Measurements from ENCODE around the gene AOX1. TPM values are rescaled to one million over a fixed set of nuclear protein-coding genes. Genes with fewer than 3 reads are reported as not detected.
A peak's percentile ranks its signal among the peaks of the same experiment; 100 is the strongest.
"Not testable (repeated sequence)": the region's sequence is repeated elsewhere in the genome, so short reads cannot be mapped to it uniquely, and the experiment has no call there.

The AOX1 gene
- total and polyA plus RNA-seq, 9 donors, result 0.65 to 1.9 (median 1.2) TPM

GRCh38 chr2:200677171-200677570 lies 91.4 kb downstream of the AOX1 start:
- 100% methylated on average over 1 of the region's 2 CpGs for WGBS (ENCODE audit: insufficient coverage)
- DNase-seq, result no peak
- Histone ChIP-seq H3K36me3 (ENCODE audit: control insufficient read depth, insufficient read depth, low read length) (no peaks in the 10 kb centered on the region), H3K4me3 (ENCODE audit: low read length) (no peak overlapping the region), H3K27ac (ENCODE audit: low read length) (no peak overlapping the region), H3K27me3 (ENCODE audit: control insufficient read depth, insufficient read depth, low read length) (no peaks in the 10 kb centered on the region), H3K9me3 (replicated peaks; ENCODE audit: control insufficient read depth, low read depth, low read length) (no peaks in the 10 kb centered on the region), H3K4me1 (ENCODE audit: control insufficient read depth, insufficient read depth, low read length) (no peaks in the 10 kb centered on the region)

GRCh38 chr2:200677721-200678532 lies 92.1 kb downstream of the AOX1 start:
- DNase-seq, result peak; percentile 79
- Histone ChIP-seq H3K9me3 (replicated peaks; ENCODE audit: control insufficient read depth, low read depth, low read length) (no peaks in the 10 kb centered on the region), H3K4me1 (ENCODE audit: control insufficient read depth, insufficient read depth, low read length) (no peaks in the 10 kb centered on the region), H3K4me3 (ENCODE audit: low read length) (no peak overlapping the region), H3K36me3 (ENCODE audit: control insufficient read depth, insufficient read depth, low read length) (no peaks in the 10 kb centered on the region), H3K27ac (ENCODE audit: low read length) (no peak overlapping the region), H3K27me3 (ENCODE audit: control insufficient read depth, insufficient read depth, low read length) (no peaks in the 10 kb centered on the region)
- 64% methylated on average over 4 of the region's 11 CpGs for WGBS (ENCODE audit: insufficient coverage)

GRCh38 chr2:200679127-200679526 lies 93.3 kb downstream of the AOX1 start:
- H3K9me3 ChIP-seq (replicated peaks; ENCODE audit: control insufficient read depth, low read depth, low read length), result no peaks in the 10 kb centered on the region
- WGBS (ENCODE audit: insufficient coverage), result no CpG with 5 or more reads among the region's 5 CpGs
- no peaks in the 10 kb centered on the region for H3K27me3 ChIP-seq (ENCODE audit: control insufficient read depth, insufficient read depth, low read length)
- no peak overlapping the region for H3K4me3 ChIP-seq (ENCODE audit: low read length)
- no peaks in the 10 kb centered on the region for H3K4me1 ChIP-seq (ENCODE audit: control insufficient read depth, insufficient read depth, low read length)
- no peak for DNase-seq
- no peaks in the 10 kb centered on the region for H3K36me3 ChIP-seq (ENCODE audit: control insufficient read depth, insufficient read depth, low read length)
- H3K27ac ChIP-seq (ENCODE audit: low read length), result no peak overlapping the region

DNA sequence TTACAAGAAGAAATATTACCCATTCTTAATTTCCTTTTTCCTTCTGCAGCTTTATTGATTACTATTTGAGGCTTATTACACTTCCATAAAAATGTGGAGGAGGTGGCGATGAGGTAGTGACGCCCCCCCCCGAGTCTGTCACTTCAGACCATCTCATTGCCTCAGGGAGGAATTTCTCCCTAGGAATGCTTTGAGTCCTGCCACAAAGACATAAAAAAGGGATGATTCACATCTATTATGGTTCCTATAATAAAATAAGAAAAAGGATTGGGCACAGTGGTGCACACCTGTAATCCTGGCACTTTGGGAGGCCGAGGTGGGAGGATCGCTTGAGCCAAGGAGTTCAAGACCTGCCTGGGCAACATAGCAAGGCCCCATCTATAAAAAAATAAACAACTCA lies 93.7 kb downstream of the AOX1 start:
- WGBS (ENCODE audit: insufficient coverage), result no CpG with 5 or more reads among the region's 5 CpGs
- no peaks in the 10 kb centered on the region for H3K27me3 ChIP-seq (ENCODE audit: control insufficient read depth, insufficient read depth, low read length)
- H3K27ac ChIP-seq (ENCODE audit: low read length), result no peak overlapping the region
- H3K4me3 ChIP-seq (ENCODE audit: low read length), result no peak overlapping the region
- no peaks in the 10 kb centered on the region for H3K9me3 ChIP-seq (replicated peaks; ENCODE audit: control insufficient read depth, low read depth, low read length)
- no peaks in the 10 kb centered on the region for H3K4me1 ChIP-seq (ENCODE audit: control insufficient read depth, insufficient read depth, low read length)
- no peak for DNase-seq
- H3K36me3 ChIP-seq (ENCODE audit: control insufficient read depth, insufficient read depth, low read length), result no peaks in the 10 kb centered on the region

DNA sequence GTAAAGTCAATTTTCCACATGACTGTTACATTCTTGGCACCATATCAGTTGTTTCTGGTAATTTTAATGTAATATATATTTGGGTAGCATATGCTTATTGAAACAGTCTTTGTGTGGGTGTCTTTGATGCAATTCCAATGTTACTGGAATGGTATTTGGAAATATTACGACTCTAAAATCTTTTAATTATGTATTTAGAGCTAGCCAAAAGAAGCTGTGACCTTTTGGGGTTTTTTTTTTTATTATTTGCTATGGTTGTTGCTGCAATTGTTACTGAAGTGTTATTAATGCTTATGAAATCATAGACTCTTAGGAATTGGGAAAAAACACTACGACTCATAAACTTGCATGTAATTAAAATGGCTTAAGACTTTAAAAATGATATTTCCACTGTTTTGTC lies 95.9 kb downstream of the AOX1 start:
- no peaks in the 10 kb centered on the region for H3K36me3 ChIP-seq (ENCODE audit: control insufficient read depth, insufficient read depth, low read length)
- no peak overlapping the region for H3K4me3 ChIP-seq (ENCODE audit: low read length)
- no peaks in the 10 kb centered on the region for H3K9me3 ChIP-seq (replicated peaks; ENCODE audit: control insufficient read depth, low read depth, low read length)
- no peaks in the 10 kb centered on the region for H3K4me1 ChIP-seq (ENCODE audit: control insufficient read depth, insufficient read depth, low read length)
- DNase-seq, result peak; percentile 17
- H3K27ac ChIP-seq (ENCODE audit: low read length), result no peak overlapping the region
- H3K27me3 ChIP-seq (ENCODE audit: control insufficient read depth, insufficient read depth, low read length), result no peaks in the 10 kb centered on the region
- no CpG with 5 or more reads among the region's 2 CpGs for WGBS (ENCODE audit: insufficient coverage)

DNA sequence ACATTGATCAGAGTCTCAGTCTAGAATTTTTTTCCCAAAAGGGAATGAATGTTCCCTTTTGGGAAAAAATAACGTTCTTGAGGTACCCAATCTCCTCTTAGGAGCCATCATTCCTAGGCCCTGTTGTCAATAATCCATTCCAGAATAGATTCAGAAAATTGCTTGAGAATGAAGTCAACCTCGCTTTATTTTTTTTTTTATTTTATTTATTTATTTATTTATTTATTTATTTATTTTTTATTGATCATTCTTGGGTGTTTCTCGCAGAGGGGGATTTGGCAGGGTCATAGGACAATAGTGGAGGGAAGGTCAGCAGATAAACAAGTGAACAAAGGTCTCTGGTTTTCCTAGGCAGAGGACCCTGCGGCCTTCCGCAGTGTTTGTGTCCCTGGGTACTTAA lies 96.6 kb downstream of the AOX1 start:
- H3K4me3 ChIP-seq (ENCODE audit: low read length); H3K27me3 ChIP-seq (ENCODE audit: control insufficient read depth, insufficient read depth, low read length); H3K27ac ChIP-seq (ENCODE audit: low read length); H3K4me1 ChIP-seq (ENCODE audit: control insufficient read depth, insufficient read depth, low read length); H3K9me3 ChIP-seq (replicated peaks; ENCODE audit: control insufficient read depth, low read depth, low read length); DNase-seq; H3K36me3 ChIP-seq (ENCODE audit: control insufficient read depth, insufficient read depth, low read length): not testable (repeated sequence)
- WGBS (ENCODE audit: insufficient coverage), result no CpG with 5 or more reads among the region's 5 CpGs

GRCh38 chr2:200687922-200688920 lies 102.4 kb downstream of the AOX1 start:
- no peaks in the 10 kb centered on the region for H3K4me1 ChIP-seq (ENCODE audit: control insufficient read depth, insufficient read depth, low read length)
- H3K36me3 ChIP-seq (ENCODE audit: control insufficient read depth, insufficient read depth, low read length), result no peaks in the 10 kb centered on the region
- no peak overlapping the region for H3K4me3 ChIP-seq (ENCODE audit: low read length)
- no peaks in the 10 kb centered on the region for H3K27me3 ChIP-seq (ENCODE audit: control insufficient read depth, insufficient read depth, low read length)
- DNase-seq, result no peak
- no peak overlapping the region for H3K27ac ChIP-seq (ENCODE audit: low read length)
- WGBS (ENCODE audit: insufficient coverage), result no CpG with 5 or more reads among the region's 2 CpGs
- H3K9me3 ChIP-seq (replicated peaks; ENCODE audit: control insufficient read depth, low read depth, low read length), result no peaks in the 10 kb centered on the region

- no peaks in the 10 kb centered on the region for H3K27me3 ChIP-seq (ENCODE audit: control insufficient read depth, insufficient read depth, low read length)
- H3K36me3 ChIP-seq (ENCODE audit: control insufficient read depth, insufficient read depth, low read length), result no peaks in the 10 kb centered on the region
- no peak for DNase-seq
- no peaks in the 10 kb centered on the region for H3K9me3 ChIP-seq (replicated peaks; ENCODE audit: control insufficient read depth, low read depth, low read length)
- no peak overlapping the region for H3K27ac ChIP-seq (ENCODE audit: low read length)
- no peak overlapping the region for H3K4me3 ChIP-seq (ENCODE audit: low read length)
- no peaks in the 10 kb centered on the region for H3K4me1 ChIP-seq (ENCODE audit: control insufficient read depth, insufficient read depth, low read length)
- WGBS (ENCODE audit: insufficient coverage), result 69% methylated on average over 2 of the region's 3 CpGs
Observed at GRCh38 chr2:200689115-200689514, 103.3 kb downstream of the AOX1 start.

DNA sequence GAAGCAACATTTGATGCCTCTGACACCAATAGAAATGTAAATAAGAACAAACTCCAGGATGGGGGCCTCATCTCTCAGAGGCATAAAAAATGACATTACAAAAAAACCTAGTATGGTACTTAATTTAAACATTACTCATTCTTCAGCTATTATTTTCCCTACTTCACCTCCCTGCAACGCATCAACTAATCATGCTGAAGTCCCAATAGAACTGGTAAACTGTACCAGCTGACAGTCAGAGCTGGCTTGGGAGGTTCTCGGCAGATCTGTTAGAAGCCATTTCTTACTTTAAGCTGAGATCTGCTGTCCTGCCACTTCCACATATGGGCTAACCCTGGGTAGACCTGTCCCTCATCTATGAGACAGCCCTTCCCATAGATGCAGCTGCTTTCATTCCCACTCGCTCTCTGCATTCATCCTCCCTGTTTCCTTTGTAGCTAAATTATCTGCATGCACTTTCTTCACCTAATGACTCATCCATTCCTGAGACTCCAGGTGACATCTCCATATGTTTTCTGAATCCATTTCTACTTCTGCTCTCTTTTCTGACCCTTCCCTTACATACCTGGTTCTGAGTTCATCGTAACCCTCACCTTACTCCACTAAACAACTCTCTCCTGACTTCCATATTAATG lies 108.1 kb downstream of the AOX1 start:
- H3K27ac ChIP-seq (ENCODE audit: low read length), result no peak overlapping the region
- DNase-seq, result no peak
- H3K4me1 ChIP-seq (ENCODE audit: control insufficient read depth, insufficient read depth, low read length), result no peaks in the 10 kb centered on the region
- no peaks in the 10 kb centered on the region for H3K9me3 ChIP-seq (replicated peaks; ENCODE audit: control insufficient read depth, low read depth, low read length)
- H3K27me3 ChIP-seq (ENCODE audit: control insufficient read depth, insufficient read depth, low read length), result no peaks in the 10 kb centered on the region
- no peaks in the 10 kb centered on the region for H3K36me3 ChIP-seq (ENCODE audit: control insufficient read depth, insufficient read depth, low read length)
- no peak overlapping the region for H3K4me3 ChIP-seq (ENCODE audit: low read length)
- WGBS (ENCODE audit: insufficient coverage), result 69% methylated on average over 4 of the region's 4 CpGs

DNA sequence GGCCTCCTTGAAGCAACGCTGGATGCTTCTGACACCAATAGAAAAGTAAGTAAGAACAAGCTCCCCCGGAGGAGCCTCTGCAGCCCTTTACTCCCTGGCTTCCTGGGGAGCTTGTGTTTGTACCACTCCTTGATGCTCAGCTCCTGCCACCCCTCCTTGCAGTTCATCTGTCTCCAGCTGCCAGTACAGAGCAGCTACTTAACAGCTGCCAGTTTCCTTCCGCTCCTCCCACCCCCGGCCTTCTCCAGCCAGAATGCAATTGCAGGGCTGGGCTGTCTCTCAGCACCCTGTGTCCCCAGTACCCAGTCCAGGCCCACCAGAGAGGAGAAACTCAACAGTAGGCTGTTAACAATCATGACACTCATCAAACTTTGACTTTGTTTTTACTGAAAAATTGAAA lies 109.4 kb downstream of the AOX1 start:
- 49% methylated on average over 2 of the region's 4 CpGs for WGBS (ENCODE audit: insufficient coverage)
- peak; percentile 38 for DNase-seq
- H3K4me3 ChIP-seq (ENCODE audit: low read length), result no peak overlapping the region
- H3K27me3 ChIP-seq (ENCODE audit: control insufficient read depth, insufficient read depth, low read length), result no peaks in the 10 kb centered on the region
- no peaks in the 10 kb centered on the region for H3K36me3 ChIP-seq (ENCODE audit: control insufficient read depth, insufficient read depth, low read length)
- H3K4me1 ChIP-seq (ENCODE audit: control insufficient read depth, insufficient read depth, low read length), result no peaks in the 10 kb centered on the region
- no peaks in the 10 kb centered on the region for H3K9me3 ChIP-seq (replicated peaks; ENCODE audit: control insufficient read depth, low read depth, low read length)
- H3K27ac ChIP-seq (ENCODE audit: low read length), result no peak overlapping the region

All from muscle of leg (tissue), 11 donors.